GM21390 (cell line): ENCODE measurements around the gene PHF20.
"Not testable (repeated sequence)": the region's sequence is repeated elsewhere in the genome, so short reads cannot be mapped to it uniquely, and the experiment has no call there.

Experiments used
- ATAC-seq: cut with Tn5 transposase; IDR thresholded peaks from one replicate; pipeline ENCODE4 v1.9.1; 2021; ENCODE audit not compliant: unreplicated experiment

Gene PHF20

GRCh38 chr20:35773154-35773751 lies 1.4 kb downstream of the PHF20 start:
- no peak for ATAC-seq

- no peak for ATAC-seq
These were observed 2.6 kb downstream of the PHF20 start for GRCh38 chr20:35774391-35774790.

GRCh38 chr20:35776513-35777101 lies 4.8 kb downstream of the PHF20 start:
- ATAC-seq = no peak

GRCh38 chr20:35783811-35784210 lies 12.0 kb downstream of the PHF20 start:
- ATAC-seq = not testable (repeated sequence)

- ATAC-seq = not testable (repeated sequence)
These were observed 13.7 kb downstream of the PHF20 start for GRCh38 chr20:35785541-35785940.

GRCh38 chr20:35788796-35789195 lies 17.0 kb downstream of the PHF20 start:
- ATAC-seq = no peak

GRCh38 chr20:35791097-35791496 lies 19.3 kb downstream of the PHF20 start:
- ATAC-seq = no peak

GRCh38 chr20:35791821-35792220 lies 20.0 kb downstream of the PHF20 start:
- ATAC-seq = no peak

GRCh38 chr20:35792740-35793139 lies 20.9 kb downstream of the PHF20 start:
- no peak for ATAC-seq

- no peak for ATAC-seq
These were observed 24.8 kb downstream of the PHF20 start for GRCh38 chr20:35796571-35796970.

GRCh38 chr20:35801865-35802264 lies 30.1 kb downstream of the PHF20 start:
- no peak for ATAC-seq

- ATAC-seq = no peak
These were observed 34.3 kb downstream of the PHF20 start for GRCh38 chr20:35806075-35806474.

- no peak for ATAC-seq
These were observed 36.1 kb downstream of the PHF20 start for GRCh38 chr20:35807877-35808276.

- no peak for ATAC-seq
These were observed 48.9 kb downstream of the PHF20 start for GRCh38 chr20:35820715-35821114.

GRCh38 chr20:35821807-35822242 lies 50.0 kb downstream of the PHF20 start:
- no peak for ATAC-seq

- ATAC-seq = no peak
These were observed 51.3 kb downstream of the PHF20 start for GRCh38 chr20:35823147-35823546.

GRCh38 chr20:35823937-35824336 lies 52.1 kb downstream of the PHF20 start:
- no peak for ATAC-seq

- no peak for ATAC-seq
These were observed 54.7 kb downstream of the PHF20 start for GRCh38 chr20:35826397-35826998.

GRCh38 chr20:35828434-35828833 lies 56.6 kb downstream of the PHF20 start:
- no peak for ATAC-seq

GRCh38 chr20:35828916-35829315 lies 57.1 kb downstream of the PHF20 start:
- no peak for ATAC-seq

- ATAC-seq = no peak
These were observed 58.4 kb downstream of the PHF20 start for GRCh38 chr20:35830264-35830663.

- ATAC-seq = no peak
These were observed 59.2 kb downstream of the PHF20 start for GRCh38 chr20:35831029-35831428.

GRCh38 chr20:35831971-35832370 lies 60.2 kb downstream of the PHF20 start:
- ATAC-seq = no peak
